HG03520 (cell line): Measurements from ENCODE around the gene SLC12A9.
"Not testable (repeated sequence)": the region's sequence is repeated elsewhere in the genome, so short reads cannot be mapped to it uniquely, and the experiment has no call there.

ENCODE experiments used
- ATAC-seq: cut with Tn5 transposase; IDR thresholded peaks from one replicate; pipeline ENCODE4 v1.9.1; 2021; ENCODE audit warnings: mild to moderate bottlenecking, moderate library complexity; ENCODE audit not compliant: unreplicated experiment

The SLC12A9 gene

GRCh38 chr7:100825751-100826513 lies 26.6 kb upstream of the SLC12A9 start:
- ATAC-seq, result no peak

DNA sequence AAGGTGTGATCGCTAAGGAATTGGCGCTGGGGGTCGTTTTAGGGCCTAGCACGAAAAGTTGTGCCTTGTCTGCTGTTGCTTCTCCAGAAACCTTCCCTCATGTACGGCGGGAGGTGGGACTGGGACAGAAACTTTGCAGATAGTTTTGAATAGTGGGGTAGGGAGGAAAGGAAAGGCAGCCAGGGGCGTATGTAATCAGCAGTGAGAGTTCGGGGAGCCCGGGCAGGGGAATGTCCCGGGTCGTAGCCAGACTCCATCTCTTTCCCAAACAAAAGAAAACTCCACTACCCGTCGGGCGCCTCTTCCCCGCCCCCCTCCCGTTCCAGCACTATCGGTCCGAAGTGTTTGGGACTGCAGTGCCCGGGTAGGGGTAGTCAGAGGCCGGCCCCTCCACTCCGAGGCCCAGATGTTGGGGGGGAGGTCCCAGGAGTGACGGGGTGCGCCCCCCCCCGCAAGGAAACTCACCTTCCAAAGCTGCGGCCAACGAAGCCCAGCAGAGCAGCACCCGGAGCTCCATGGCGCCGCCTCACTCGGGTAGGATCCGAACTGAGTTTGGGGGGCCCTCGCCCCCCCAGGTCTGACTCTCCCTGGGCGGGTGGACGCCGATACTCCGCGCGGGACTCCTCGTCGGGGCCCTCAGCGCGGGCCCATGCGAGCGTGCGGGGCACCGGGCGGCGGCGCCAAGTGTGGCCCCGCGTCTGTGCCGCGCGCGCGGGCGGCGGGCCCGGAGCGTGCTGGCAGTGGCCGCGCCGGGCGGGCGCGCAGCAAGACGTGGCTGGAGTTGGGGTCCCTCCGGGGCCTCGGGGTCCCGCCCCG lies 25.8 kb upstream of the SLC12A9 start:
- no peak for ATAC-seq

- no peak for ATAC-seq
These were observed 24.9 kb upstream of the SLC12A9 start, which contains the start of gene EPHB4 for GRCh38 chr7:100827330-100828226. Gene EPHB4, minus strand, starts transcription at chr7:100827523. Its CDS starts 493 bp downstream, at chr7:100827030.

DNA sequence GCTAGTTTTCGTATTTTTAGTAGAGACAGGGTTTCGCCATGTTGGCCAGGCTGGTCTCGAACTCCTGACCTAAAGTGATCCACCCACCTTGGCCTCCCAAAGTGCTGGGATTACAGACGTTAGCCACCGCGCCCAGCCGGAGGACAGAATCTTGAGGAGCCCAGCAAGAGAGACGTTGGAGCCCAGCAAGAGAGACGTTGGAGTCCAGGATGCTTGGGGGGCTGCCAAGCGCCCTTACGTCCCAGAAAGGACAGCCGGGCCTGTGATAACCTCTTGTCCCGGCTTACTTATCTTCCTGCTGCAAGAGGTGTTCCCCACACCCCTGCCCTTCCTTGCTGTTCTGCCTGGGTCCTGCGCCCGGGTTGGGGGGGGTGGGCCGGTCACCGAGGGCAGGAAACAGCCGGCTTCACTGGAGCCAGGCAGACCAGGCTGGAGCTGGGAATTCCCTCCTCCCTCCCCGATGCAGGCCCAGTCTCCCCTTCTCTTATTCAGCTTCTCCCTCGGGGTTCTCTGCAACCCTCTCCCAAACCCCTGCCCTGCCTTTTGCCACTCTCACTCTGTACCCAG lies 23.3 kb upstream of the SLC12A9 start:
- no peak for ATAC-seq

DNA sequence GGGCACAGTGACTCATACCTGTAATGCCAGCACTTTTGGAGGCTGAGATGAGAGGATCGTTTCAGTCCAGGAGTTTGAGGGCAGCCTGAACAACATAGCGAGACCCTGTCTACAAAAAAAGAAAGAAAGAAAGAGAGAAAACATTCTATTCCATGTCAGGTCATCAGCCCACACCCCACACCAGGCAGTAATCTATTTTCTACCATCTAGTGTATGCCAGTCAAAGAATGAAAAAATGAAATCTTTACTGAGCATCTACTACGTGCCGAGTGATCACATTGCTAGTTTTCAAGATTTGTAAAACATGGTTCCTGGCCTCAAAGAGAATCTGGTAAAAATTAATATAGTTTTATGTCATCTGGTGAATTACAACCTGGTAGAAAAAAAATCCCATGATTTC lies 22.1 kb upstream of the SLC12A9 start:
- no peak for ATAC-seq

DNA sequence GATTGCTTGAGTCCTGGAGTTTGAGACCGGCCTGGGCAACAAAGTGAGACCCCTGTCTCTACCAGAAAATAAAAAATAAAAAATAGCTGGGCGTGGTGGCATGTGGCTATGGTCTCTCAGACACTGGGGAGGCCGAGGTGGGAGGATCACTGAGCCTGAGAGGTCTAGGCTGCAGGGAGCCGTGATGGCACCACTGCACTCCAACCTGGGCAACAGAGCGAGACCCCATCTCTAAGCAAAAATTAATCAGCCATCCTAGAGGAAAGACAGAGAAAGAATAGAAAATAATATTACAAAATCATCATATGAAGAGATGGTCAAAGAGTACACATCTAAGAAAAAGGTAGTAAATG lies 20.3 kb upstream of the SLC12A9 start:
- ATAC-seq, result no peak

GRCh38 chr7:100835903-100836811 lies 16.4 kb upstream of the SLC12A9 start:
- no peak for ATAC-seq

DNA sequence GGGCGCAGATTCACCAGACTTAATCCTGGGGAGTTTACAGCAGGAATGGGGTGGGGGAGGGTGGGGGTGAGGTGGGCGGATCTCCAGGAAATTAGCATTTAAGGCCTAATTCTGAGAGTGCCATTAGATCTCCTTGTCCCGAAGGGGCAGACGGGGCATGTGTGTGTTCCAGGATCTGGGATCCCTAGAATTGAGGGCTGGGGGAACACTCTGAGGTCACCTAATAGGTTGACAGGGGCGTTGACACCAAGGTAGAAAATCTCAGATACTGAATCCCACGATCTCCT lies 15.8 kb upstream of the SLC12A9 start:
- ATAC-seq, result no peak

- no peak for ATAC-seq
These were observed 15.2 kb upstream of the SLC12A9 start for GRCh38 chr7:100837099-100837836.

GRCh38 chr7:100839361-100839760 lies 13.2 kb upstream of the SLC12A9 start:
- ATAC-seq, result no peak

- ATAC-seq, result no peak
These were observed 11.9 kb upstream of the SLC12A9 start for GRCh38 chr7:100840470-100841100.

DNA sequence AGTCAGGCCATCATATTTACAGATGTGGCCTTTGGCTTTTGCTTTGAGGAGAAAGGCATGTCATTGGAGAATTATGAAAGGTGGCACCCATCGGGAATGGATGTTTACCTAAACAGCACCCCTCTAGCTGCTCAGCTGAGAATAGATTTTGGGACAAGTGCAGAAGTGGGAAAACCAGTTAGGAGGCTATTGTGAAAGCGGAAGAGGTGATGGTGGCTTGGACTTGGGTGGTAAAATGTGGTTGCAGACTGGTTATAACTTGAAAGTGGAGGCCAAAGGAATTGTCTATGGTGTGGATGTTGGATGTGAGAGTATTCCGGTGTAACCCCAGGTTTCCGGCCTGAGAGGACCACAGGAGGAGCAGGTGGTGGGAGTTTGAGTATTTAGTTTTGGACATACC lies 5.2 kb upstream of the SLC12A9 start:
- ATAC-seq, result no peak

DNA sequence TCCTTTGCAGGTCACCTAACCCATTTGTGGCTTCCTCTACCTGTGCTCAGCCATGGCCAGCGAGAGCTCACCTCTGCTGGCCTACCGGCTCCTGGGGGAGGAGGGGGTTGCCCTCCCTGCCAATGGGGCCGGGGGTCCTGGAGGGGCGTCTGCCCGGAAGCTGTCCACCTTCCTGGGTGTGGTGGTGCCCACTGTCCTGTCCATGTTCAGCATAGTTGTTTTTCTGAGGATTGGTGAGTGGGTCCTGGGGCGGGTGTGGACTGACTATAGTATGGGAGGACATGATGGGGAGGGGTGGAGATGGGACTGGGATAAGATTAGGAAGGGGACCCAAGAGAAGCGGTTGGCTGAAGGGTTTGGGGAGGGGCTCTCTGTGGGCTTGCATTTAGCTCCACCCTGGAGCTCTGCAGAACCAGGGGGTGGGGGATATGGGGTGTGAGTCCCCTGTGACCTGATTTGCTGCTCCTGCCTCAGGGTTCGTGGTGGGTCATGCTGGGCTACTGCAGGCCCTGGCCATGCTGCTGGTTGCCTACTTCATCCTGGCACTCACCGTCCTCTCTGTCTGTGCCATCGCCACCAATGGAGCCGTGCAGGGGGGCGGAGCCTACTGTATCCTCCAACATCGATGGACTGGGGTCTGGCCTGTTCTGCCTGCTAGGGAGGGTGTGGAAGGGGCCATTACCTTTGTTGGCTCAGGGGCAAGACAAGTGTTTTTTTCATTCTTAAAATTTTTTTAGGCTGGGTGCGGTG lies 1.8 kb downstream of the SLC12A9 start:
- ATAC-seq, result no peak

DNA sequence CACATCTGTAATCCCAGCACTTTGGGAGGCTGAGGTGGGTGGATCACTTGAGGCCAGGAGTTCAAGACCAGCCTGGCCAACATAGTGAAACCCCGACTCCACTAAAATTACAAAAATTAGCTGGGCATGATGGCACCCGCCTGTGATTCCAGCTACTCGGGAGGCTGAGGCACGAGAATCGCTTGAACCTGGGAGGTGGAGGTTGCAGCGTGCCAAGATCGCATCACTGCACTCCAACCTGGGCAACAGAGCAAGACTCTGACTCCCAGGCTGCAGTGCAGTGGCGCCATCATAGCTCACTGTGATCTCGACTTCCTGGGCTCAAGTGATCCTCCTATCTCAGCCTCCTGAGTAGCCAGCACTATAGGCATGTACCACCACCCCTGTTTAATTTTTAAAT lies 2.4 kb downstream of the SLC12A9 start:
- ATAC-seq, result not testable (repeated sequence)

- ATAC-seq, result no peak
These were observed 3.0 kb downstream of the SLC12A9 start for GRCh38 chr7:100855515-100855914.

- ATAC-seq, result no peak
These were observed 4.4 kb downstream of the SLC12A9 start for GRCh38 chr7:100856871-100857282.

DNA sequence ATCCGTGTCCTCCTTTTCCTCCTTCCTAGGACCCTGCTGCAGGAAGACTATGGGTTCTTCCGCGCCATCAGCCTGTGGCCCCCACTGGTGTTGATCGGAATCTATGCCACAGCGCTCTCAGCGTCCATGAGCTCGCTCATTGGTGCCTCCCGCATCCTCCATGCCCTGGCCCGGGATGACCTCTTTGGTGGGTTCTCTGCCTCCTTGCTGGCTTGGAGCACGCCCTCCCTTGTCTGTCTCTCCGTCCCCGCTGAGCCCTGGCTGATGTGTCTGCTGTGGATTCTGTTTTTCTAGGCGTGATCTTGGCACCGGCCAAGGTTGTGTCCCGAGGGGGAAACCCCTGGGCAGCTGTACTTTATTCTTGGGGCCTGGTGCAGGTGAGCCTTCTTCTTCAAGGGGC lies 7.3 kb downstream of the SLC12A9 start:
- ATAC-seq, result no peak
